Liver (tissue), 9 donors: Measurements from ENCODE around the gene CYP2C8. TPM values are rescaled to one million over a fixed set of nuclear protein-coding genes. Genes with fewer than 3 reads are reported as not detected.

Source experiments
- DNase-seq: peaks from one replicate; pipeline ENCODE4 v3.0.0-alpha.2; 2017; ENCODE audit warnings: low spot score
- H3K27ac ChIP-seq, 2 donors: one replicate each; pipeline ENCODE4 v1.7.0; 2013; ENCODE audit warnings: inconsistent platforms in 2 of 2, low read length in 2 of 2, control low read depth in 1 of 2, low read depth in 1 of 2, mild to moderate bottlenecking in 1 of 2
- H3K27me3 ChIP-seq, 4 donors: one replicate each; pipeline versions ENCODE4 v1.6.1 to v1.7.0; 2013; ENCODE audit warnings: low read length in 3 of 4, inconsistent platforms in 1 of 4, mild to moderate bottlenecking in 1 of 4, moderate library complexity in 1 of 4; ENCODE audit not compliant: control insufficient read depth in 4 of 4, insufficient read depth in 4 of 4
- H3K36me3 ChIP-seq, 4 donors: one replicate each; pipeline versions ENCODE4 v1.6.1 to v1.7.0; 2013; ENCODE audit warnings: low read length in 3 of 4, mild to moderate bottlenecking in 3 of 4, low read depth in 1 of 4, moderate library complexity in 1 of 4; ENCODE audit not compliant: control insufficient read depth in 4 of 4, insufficient read depth in 3 of 4
- H3K4me1 ChIP-seq, 4 donors: one replicate each; pipeline versions ENCODE4 v1.6.1 to v1.7.0; 2013; ENCODE audit warnings: low read length in 3 of 4, mild to moderate bottlenecking in 3 of 4, moderate library complexity in 1 of 4; ENCODE audit not compliant: control insufficient read depth in 4 of 4, insufficient read depth in 4 of 4
- H3K4me3 ChIP-seq, 3 donors: one replicate each; pipeline versions ENCODE4 v1.6.1 to v1.7.0; 2013; ENCODE audit warnings: low read length in 3 of 3, control low read depth in 1 of 3, low read depth in 1 of 3, mild to moderate bottlenecking in 1 of 3
- H3K9ac ChIP-seq, 2 donors: one replicate each; pipeline ENCODE4 v1.7.0; 2013; ENCODE audit warnings: low read length in 2 of 2, mild to moderate bottlenecking in 2 of 2, moderate library complexity in 2 of 2, control low read depth in 1 of 2, low read depth in 1 of 2
- H3K9me3 ChIP-seq, 4 donors: one replicate each; pipeline versions ENCODE4 v1.6.1 to v1.7.0; 2013; ENCODE audit warnings: low read length in 3 of 4; ENCODE audit not compliant: control insufficient read depth in 4 of 4
- ATF3 ChIP-seq: IDR thresholded peaks from 2 replicates; pipeline ENCODE4 v1.6.1; 2016; ENCODE audit warnings: antibody characterized with exemption
- CTCF ChIP-seq: fragments of 150-350 bp; IDR thresholded peaks from 2 replicates; pipeline ENCODE4 v1.5.1; 2017; ENCODE audit warnings: improper control_type of control experiment, low read depth, low read length; ENCODE audit not compliant: missing input control
- EGR1 ChIP-seq, 2 donors: IDR thresholded peaks; 2 replicates each; pipeline ENCODE4 v1.6.1; 2016 to 2018; ENCODE audit warnings: antibody characterized with exemption in 2 of 2, low read depth in 2 of 2
- FOXA1 ChIP-seq: IDR thresholded peaks from 2 replicates; pipeline ENCODE4 v1.6.1; 2016; ENCODE audit warnings: antibody characterized with exemption
- FOXA2 ChIP-seq: IDR thresholded peaks from 2 replicates; pipeline ENCODE4 v1.6.1; 2016; ENCODE audit warnings: antibody characterized with exemption
- GABPA ChIP-seq, 2 donors: IDR thresholded peaks in 1 of 2; conservative IDR thresholded peaks in 1 of 2; 2 replicates each; pipeline ENCODE4 v1.6.1; 2016; ENCODE audit warnings: antibody characterized with exemption in 2 of 2, mild to moderate bottlenecking in 1 of 2, moderate library complexity in 1 of 2
- HNF4A ChIP-seq, 2 donors: conservative IDR thresholded peaks; 2 replicates each; pipeline ENCODE4 v1.6.1; 2016; ENCODE audit warnings: antibody characterized with exemption in 2 of 2, mild to moderate bottlenecking in 2 of 2
- HNF4G ChIP-seq: IDR thresholded peaks from 2 replicates; pipeline ENCODE4 v1.6.1; 2016; ENCODE audit warnings: antibody characterized with exemption
- JUND ChIP-seq, 2 donors: IDR thresholded peaks; 2 replicates each; pipeline ENCODE4 v1.6.1; 2016; ENCODE audit warnings: antibody characterized with exemption in 2 of 2
- MAX ChIP-seq: IDR thresholded peaks from 2 replicates; pipeline ENCODE4 v1.6.1; 2016; ENCODE audit warnings: antibody characterized with exemption
- NR2F2 ChIP-seq: IDR thresholded peaks from 2 replicates; pipeline ENCODE4 v1.6.1; 2016; ENCODE audit warnings: antibody characterized with exemption
- RAD21 ChIP-seq, 2 donors: IDR thresholded peaks; 2 replicates each; pipeline ENCODE4 v1.6.1; 2016; ENCODE audit warnings: antibody characterized with exemption in 2 of 2, mild to moderate bottlenecking in 2 of 2
- REST ChIP-seq: IDR thresholded peaks from 2 replicates; pipeline ENCODE4 v1.6.1; 2016; ENCODE audit warnings: antibody characterized with exemption, mild to moderate bottlenecking
- RXRA ChIP-seq, 2 donors: IDR thresholded peaks; 2 replicates each; pipeline ENCODE4 v1.6.1; 2017 to 2018; ENCODE audit warnings: antibody characterized with exemption in 2 of 2, mild to moderate bottlenecking in 1 of 2
- SP1 ChIP-seq: IDR thresholded peaks from 2 replicates; pipeline ENCODE4 v1.6.1; 2018; ENCODE audit warnings: antibody characterized with exemption, mild to moderate bottlenecking
- TAF1 ChIP-seq: conservative IDR thresholded peaks from 2 replicates; pipeline ENCODE4 v1.6.1; 2016; ENCODE audit warnings: antibody characterized with exemption, mild to moderate bottlenecking
- YY1 ChIP-seq: IDR thresholded peaks from 2 replicates; pipeline ENCODE4 v1.6.1; 2016; ENCODE audit warnings: antibody characterized with exemption, mild to moderate bottlenecking
- ZBTB33 ChIP-seq: IDR thresholded peaks from 2 replicates; pipeline ENCODE4 v1.6.1; 2016; ENCODE audit warnings: antibody characterized with exemption
- WGBS: extraction: QIAGEN DNeasy Blood & Tissue Kit; methylation state at CpG from one replicate; pipeline ENCODE4 v1.1.7; 2013; 5-methylcytosine and 5-hydroxymethylcytosine counted together
- polyA plus RNA-seq, 2 donors: library from polyadenylated mRNA; stranded (reverse) in 1 of 2; unstranded in 1 of 2; fragments of 200-250 nt in 1 of 2; fragments of >200 nt in 1 of 2; fragmentation: Nextera tagmentation in 1 of 2; extraction: Ambion mirVana in 1 of 2; gene quantifications; one replicate each; pipeline versions ENCODE4 v1.2.1 to v1.2.3, GENCODE V29; 2013 to 2015
- total RNA-seq, 2 donors: library from RNA; depleted of rRNA; stranded (reverse); fragments of >200 nt; gene quantifications; one replicate each; pipeline ENCODE4 v1.2.3, GENCODE V29; 2014
- donor health status: healthy.
- donor health status: healthy.
- donor health status: healthy.
- donor health status: healthy.
- donor health status: healthy.

CYP2C8 gene
- total and polyA plus RNA-seq, 4 donors = 0.33 to 1,126 (median 732) TPM

GRCh38 chr10:95048206-95048605, 21.1 kb downstream of the CYP2C8 start:
- no peaks in the 10 kb centered on the region for H3K27me3 ChIP-seq
- H3K4me3 ChIP-seq = no peak overlapping the region
- H3K36me3 ChIP-seq = peaks cover 6 to 82% (median 36%) of the 10 kb centered on the region in 4 donors
- DNase-seq = no peak
- TF ChIP-seq JUND (IDR thresholded peaks at IDR 0.05) (no peak), MAX (no peak), RXRA (IDR thresholded peaks at IDR 0.05) (no peak), ATF3 (no peak), YY1 (no peak), HNF4A (conservative IDR thresholded peaks at IDR 0.05) (no peak), GABPA (IDR thresholded peaks at IDR 0.05 in 1 of 2, conservative IDR thresholded peaks at IDR 0.05 in 1 of 2) (no peak), HNF4G (no peak), SP1 (no peak), NR2F2 (no peak), FOXA1 (no peak), TAF1 (no peak), ZBTB33 (no peak), REST (no peak), FOXA2 (no peak), RAD21 (IDR thresholded peaks at IDR 0.05) (no peak)
- no peaks in the 10 kb centered on the region for H3K9me3 ChIP-seq
- H3K4me1 ChIP-seq = peaks cover 0 to 18% (median under 1%) of the 10 kb centered on the region in 4 donors
- no peak overlapping the region for H3K9ac ChIP-seq
- 76% methylated on average over 2 of the region's 2 CpGs for WGBS
- no peak overlapping the region for H3K27ac ChIP-seq

- Histone ChIP-seq H3K27me3 (no peaks in the 10 kb centered on the region), H3K36me3 (peaks cover 3 to 69% (median 45%) of the 10 kb centered on the region in 4 donors), H3K9me3 (no peaks in the 10 kb centered on the region), H3K27ac (no peak overlapping the region), H3K4me3 (no peak overlapping the region), H3K4me1 (no peaks in the 10 kb centered on the region), H3K9ac (no peak overlapping the region)
- no peak for DNase-seq
- WGBS = 76% methylated on average over 2 of the region's 2 CpGs
- no peak for TF ChIP-seq FOXA1
- TF ChIP-seq FOXA2 = no peak
- no peak for TF ChIP-seq CTCF
- TF ChIP-seq TAF1 = no peak
- no peak for TF ChIP-seq HNF4G
- no peak for TF ChIP-seq YY1
- TF ChIP-seq SP1 = no peak
- TF ChIP-seq REST = no peak
- no peak for TF ChIP-seq RXRA (IDR thresholded peaks at IDR 0.05)
- TF ChIP-seq EGR1 (IDR thresholded peaks at IDR 0.05; ENCODE audit: low read depth in 2 of 2) = no peak
- no peak for TF ChIP-seq MAX
- TF ChIP-seq JUND (IDR thresholded peaks at IDR 0.05) = no peak
- no peak for TF ChIP-seq ZBTB33
- TF ChIP-seq NR2F2 = no peak
These were observed 30.0 kb downstream of the CYP2C8 start for GRCh38 chr10:95039281-95039680.
